ENCODE results near the gene RGPD6. TPM values are rescaled to one million over a fixed set of nuclear protein-coding genes. Genes with fewer than 3 reads are reported as not detected.
"Not testable (repeated sequence)": the region's sequence is repeated elsewhere in the genome, so short reads cannot be mapped to it uniquely, and the experiment has no call there.

Gene RGPD6
- total RNA-seq, 1 experiment from 2014 or later = 14.7 TPM

- DNase-seq (ENCODE audit: low read depth) = not testable (repeated sequence)
These were observed 94.3 kb downstream of the RGPD6 start for GRCh38 chr2:110482697-110483096.

GRCh38 chr2:110481200-110481599 lies 95.8 kb downstream of the RGPD6 start:
- not testable (repeated sequence) for DNase-seq (ENCODE audit: low read depth)

GRCh38 chr2:110480084-110480483 lies 96.9 kb downstream of the RGPD6 start:
- DNase-seq (ENCODE audit: low read depth) = not testable (repeated sequence)

GRCh38 chr2:110477370-110477769 lies 99.7 kb downstream of the RGPD6 start:
- DNase-seq (ENCODE audit: low read depth) = not testable (repeated sequence)

GRCh38 chr2:110476952-110477351 lies 100.1 kb downstream of the RGPD6 start:
- not testable (repeated sequence) for DNase-seq (ENCODE audit: low read depth)

GRCh38 chr2:110475627-110476359 lies 101.2 kb downstream of the RGPD6 start:
- DNase-seq (ENCODE audit: low read depth) = not testable (repeated sequence)

GRCh38 chr2:110474898-110475297 lies 102.1 kb downstream of the RGPD6 start:
- DNase-seq (ENCODE audit: low read depth) = not testable (repeated sequence)

- not testable (repeated sequence) for DNase-seq (ENCODE audit: low read depth)
These were observed 104.0 kb downstream of the RGPD6 start for GRCh38 chr2:110473059-110473358.

GRCh38 chr2:110472171-110473058 lies 104.6 kb downstream of the RGPD6 start, which contains the start of gene LIMS4:
TSS of gene LIMS4 (minus strand) at chr2:110472816. CDS start at chr2:110472778, 38 bp downstream.
- not testable (repeated sequence) for DNase-seq (ENCODE audit: low read depth)

- not testable (repeated sequence) for DNase-seq (ENCODE audit: low read depth)
These were observed 108.1 kb downstream of the RGPD6 start for GRCh38 chr2:110468921-110469320.

GRCh38 chr2:110465312-110465711 lies 111.7 kb downstream of the RGPD6 start:
- DNase-seq (ENCODE audit: low read depth) = not testable (repeated sequence)

Small RNA genes within 50 kb of the gene (small RNA-seq; reads per million reads assigned to genes)
- gene AC108938.1 = not detected

Other genes starting within 250 kb of the RGPD6 start
- 0.18 and 0.63 TPM in 2 replicates for gene LIMS4, start 104.4 kb downstream of the RGPD6 start, total RNA-seq (2014; rRNA removed; shearing (Covaris generic))
- gene BUB1, start 100.8 kb upstream of the RGPD6 start, total RNA-seq (2014; rRNA removed; shearing (Covaris generic)) = 75.4 and 89.2 TPM in 2 replicates
- gene ACOXL, start 155.4 kb upstream of the RGPD6 start, total RNA-seq (2014; rRNA removed; shearing (Covaris generic)) = not detected in 2 replicates

All from HT1080 (cell line).